ENCODE results near the gene SLC13A5. TPM values are rescaled to one million over a fixed set of nuclear protein-coding genes. Genes with fewer than 3 reads are reported as not detected.

Gene SLC13A5
- total RNA-seq, 3 donors from 2014 or later = 0.13 TPM; not detected in 2

- no peak for ATAC-seq
- Mint-ChIP-seq H3K4me3 (no peak overlapping the region), H3K27me3 (ENCODE audit: low read depth) (peaks cover 45% of the 10 kb centered on the region), H3K36me3 (ENCODE audit: insufficient read depth) (no peaks in the 10 kb centered on the region), H3K4me1 (ENCODE audit: low read depth) (no peaks in the 10 kb centered on the region), H3K9me3 (no peaks in the 10 kb centered on the region)
- DNase-seq = no peak
Measured at GRCh38 chr17:6721744-6722143, 8.6 kb upstream of the SLC13A5 start.

GRCh38 chr17:6716736-6717135 is 3.6 kb upstream of the SLC13A5 start:
- ATAC-seq (no peak), DNase-seq (no peak)
- Mint-ChIP-seq H3K9me3 (no peaks in the 10 kb centered on the region), H3K27me3 (ENCODE audit: low read depth) (peaks cover 67% of the 10 kb centered on the region), H3K36me3 (ENCODE audit: insufficient read depth) (no peaks in the 10 kb centered on the region), H3K4me3 (no peak overlapping the region), H3K4me1 (ENCODE audit: low read depth) (peaks cover 14% of the 10 kb centered on the region)

GRCh38 chr17:6714315-6714874 is 1.2 kb upstream of the SLC13A5 start:
- no peak for DNase-seq
- no peaks in the 10 kb centered on the region for H3K9me3 Mint-ChIP-seq
- H3K36me3 Mint-ChIP-seq (ENCODE audit: insufficient read depth) = no peaks in the 10 kb centered on the region
- no peak overlapping the region for H3K4me3 Mint-ChIP-seq
- peaks cover 14% of the 10 kb centered on the region for H3K4me1 Mint-ChIP-seq (ENCODE audit: low read depth)
- ATAC-seq = no peak
- peaks cover 66% of the 10 kb centered on the region for H3K27me3 Mint-ChIP-seq (ENCODE audit: low read depth)

GRCh38 chr17:6713918-6714271 is 726 bp upstream of the SLC13A5 start:
- no peaks in the 10 kb centered on the region for H3K36me3 Mint-ChIP-seq (ENCODE audit: insufficient read depth)
- ATAC-seq = peak; percentile 17 to 25
- H3K27me3 Mint-ChIP-seq (ENCODE audit: low read depth) = peaks cover 70% of the 10 kb centered on the region
- no peaks in the 10 kb centered on the region for H3K9me3 Mint-ChIP-seq
- peak overlapping the region; percentile 37 for H3K4me3 Mint-ChIP-seq
- DNase-seq = no peak
- peaks cover 14% of the 10 kb centered on the region for H3K4me1 Mint-ChIP-seq (ENCODE audit: low read depth)

GRCh38 chr17:6712854-6713129 is 377 bp downstream of the SLC13A5 start:
- Mint-ChIP-seq H3K9me3 (no peaks in the 10 kb centered on the region), H3K4me1 (ENCODE audit: low read depth) (peaks cover 14% of the 10 kb centered on the region), H3K27me3 (ENCODE audit: low read depth) (peaks cover 75% of the 10 kb centered on the region), H3K36me3 (ENCODE audit: insufficient read depth) (no peaks in the 10 kb centered on the region), H3K4me3 (peak overlapping the region; percentile 57)
- no peak for ATAC-seq
- no peak for DNase-seq

GRCh38 chr17:6712058-6712853 is 913 bp downstream of the SLC13A5 start:
- Mint-ChIP-seq H3K27me3 (ENCODE audit: low read depth) (peaks cover 69% of the 10 kb centered on the region), H3K4me3 (no peak overlapping the region)

GRCh38 chr17:6711681-6712057 is 1.5 kb downstream of the SLC13A5 start:
- Mint-ChIP-seq H3K4me3 (no peak overlapping the region), H3K4me1 (ENCODE audit: low read depth) (peaks cover 14% of the 10 kb centered on the region), H3K27me3 (ENCODE audit: low read depth) (peaks cover 73% of the 10 kb centered on the region), H3K9me3 (no peaks in the 10 kb centered on the region), H3K36me3 (ENCODE audit: insufficient read depth) (no peaks in the 10 kb centered on the region)
- no peak for ATAC-seq
- DNase-seq = no peak

More at GRCh38 chr17:6712058-6712853, 913 bp downstream of the SLC13A5 start:
- Mint-ChIP-seq H3K4me1 (ENCODE audit: low read depth) (peaks cover 14% of the 10 kb centered on the region), H3K36me3 (ENCODE audit: insufficient read depth) (no peaks in the 10 kb centered on the region), H3K9me3 (no peaks in the 10 kb centered on the region)
- no peak for ATAC-seq
- no peak for DNase-seq

GRCh38 chr17:6711081-6711674 is 2.0 kb downstream of the SLC13A5 start:
- peaks cover 14% of the 10 kb centered on the region for H3K4me1 Mint-ChIP-seq (ENCODE audit: low read depth)
- no peaks in the 10 kb centered on the region for H3K36me3 Mint-ChIP-seq (ENCODE audit: insufficient read depth)
- H3K27me3 Mint-ChIP-seq (ENCODE audit: low read depth) = peaks cover 72% of the 10 kb centered on the region
- no peak overlapping the region for H3K4me3 Mint-ChIP-seq
- ATAC-seq = no peak
- DNase-seq = no peak
- no peaks in the 10 kb centered on the region for H3K9me3 Mint-ChIP-seq

GRCh38 chr17:6710317-6710716 is 2.9 kb downstream of the SLC13A5 start:
- Mint-ChIP-seq H3K36me3 (ENCODE audit: insufficient read depth) (no peaks in the 10 kb centered on the region), H3K4me1 (ENCODE audit: low read depth) (peaks cover 14% of the 10 kb centered on the region), H3K9me3 (no peaks in the 10 kb centered on the region), H3K4me3 (no peak overlapping the region), H3K27me3 (ENCODE audit: low read depth) (peaks cover 66% of the 10 kb centered on the region)
- ATAC-seq (no peak), DNase-seq (no peak)

- ATAC-seq (no peak), DNase-seq (no peak)
- H3K36me3 Mint-ChIP-seq (ENCODE audit: insufficient read depth) = no peaks in the 10 kb centered on the region
- H3K4me3 Mint-ChIP-seq = no peak overlapping the region
- peaks cover 7% of the 10 kb centered on the region for H3K4me1 Mint-ChIP-seq (ENCODE audit: low read depth)
- peaks cover 56% of the 10 kb centered on the region for H3K27me3 Mint-ChIP-seq (ENCODE audit: low read depth)
- H3K9me3 Mint-ChIP-seq = no peaks in the 10 kb centered on the region
Measured at GRCh38 chr17:6708357-6708961, 4.7 kb downstream of the SLC13A5 start.

GRCh38 chr17:6706996-6707395 is 6.2 kb downstream of the SLC13A5 start:
- Mint-ChIP-seq H3K4me3 (no peak overlapping the region), H3K36me3 (ENCODE audit: insufficient read depth) (no peaks in the 10 kb centered on the region), H3K4me1 (ENCODE audit: low read depth) (no peaks in the 10 kb centered on the region), H3K9me3 (no peaks in the 10 kb centered on the region), H3K27me3 (ENCODE audit: low read depth) (peaks cover 44% of the 10 kb centered on the region)
- no peak for DNase-seq
- no peak for ATAC-seq

- Mint-ChIP-seq H3K4me3 (no peak overlapping the region), H3K9me3 (no peaks in the 10 kb centered on the region), H3K4me1 (ENCODE audit: low read depth) (no peaks in the 10 kb centered on the region), H3K27me3 (ENCODE audit: low read depth) (peaks cover 40% of the 10 kb centered on the region), H3K36me3 (ENCODE audit: insufficient read depth) (no peaks in the 10 kb centered on the region)
- DNase-seq (no peak), ATAC-seq (no peak)
Measured at GRCh38 chr17:6706499-6706898, 6.7 kb downstream of the SLC13A5 start.

GRCh38 chr17:6704470-6705052 is 8.6 kb downstream of the SLC13A5 start:
- Mint-ChIP-seq H3K9me3 (no peaks in the 10 kb centered on the region), H3K4me3 (no peak overlapping the region), H3K27me3 (ENCODE audit: low read depth) (peaks cover 31% of the 10 kb centered on the region), H3K36me3 (ENCODE audit: insufficient read depth) (no peaks in the 10 kb centered on the region), H3K4me1 (ENCODE audit: low read depth) (no peaks in the 10 kb centered on the region)
- DNase-seq (no peak), ATAC-seq (no peak)

- DNase-seq = no peak
- no peaks in the 10 kb centered on the region for H3K9me3 Mint-ChIP-seq
- no peaks in the 10 kb centered on the region for H3K36me3 Mint-ChIP-seq (ENCODE audit: insufficient read depth)
- ATAC-seq = no peak
- H3K27me3 Mint-ChIP-seq (ENCODE audit: low read depth) = peaks cover 24% of the 10 kb centered on the region
- no peak overlapping the region for H3K4me3 Mint-ChIP-seq
- H3K4me1 Mint-ChIP-seq (ENCODE audit: low read depth) = no peaks in the 10 kb centered on the region
Measured at GRCh38 chr17:6703751-6704150, 9.4 kb downstream of the SLC13A5 start.
